HUES48 (cell line): ENCODE measurements around the gene TSPOAP1.

Experiments
- H3K27ac ChIP-seq: one replicate; pipeline ENCODE4 v1.7.0; 2013; ENCODE audit warnings: low read depth, low read length, inconsistent platforms
- H3K27me3 ChIP-seq: 2 replicates; pipeline ENCODE4 v1.6.1; 2013; ENCODE audit warnings: mild to moderate bottlenecking, low read length; ENCODE audit not compliant: control insufficient read depth, insufficient read depth
- H3K36me3 ChIP-seq: 2 replicates; pipeline ENCODE4 v1.6.1; 2013; ENCODE audit warnings: low read length; ENCODE audit not compliant: control insufficient read depth, insufficient read depth
- H3K4me1 ChIP-seq: 2 replicates; pipeline ENCODE4 v1.6.1; 2013; ENCODE audit warnings: mild to moderate bottlenecking, low read length; ENCODE audit not compliant: control insufficient read depth, insufficient read depth
- H3K4me3 ChIP-seq: 2 replicates; pipeline ENCODE4 v1.5.1; 2013; ENCODE audit warnings: mild to moderate bottlenecking, low read depth, low read length
- H3K9ac ChIP-seq: 2 replicates; pipeline ENCODE4 v1.6.1; 2013; ENCODE audit warnings: mild to moderate bottlenecking, low read depth, low read length, moderate library complexity
- H3K9me3 ChIP-seq: 2 replicates; pipeline ENCODE4 v1.6.1; 2013; ENCODE audit warnings: low read length; ENCODE audit not compliant: control insufficient read depth, insufficient read depth

TSPOAP1 gene

DNA sequence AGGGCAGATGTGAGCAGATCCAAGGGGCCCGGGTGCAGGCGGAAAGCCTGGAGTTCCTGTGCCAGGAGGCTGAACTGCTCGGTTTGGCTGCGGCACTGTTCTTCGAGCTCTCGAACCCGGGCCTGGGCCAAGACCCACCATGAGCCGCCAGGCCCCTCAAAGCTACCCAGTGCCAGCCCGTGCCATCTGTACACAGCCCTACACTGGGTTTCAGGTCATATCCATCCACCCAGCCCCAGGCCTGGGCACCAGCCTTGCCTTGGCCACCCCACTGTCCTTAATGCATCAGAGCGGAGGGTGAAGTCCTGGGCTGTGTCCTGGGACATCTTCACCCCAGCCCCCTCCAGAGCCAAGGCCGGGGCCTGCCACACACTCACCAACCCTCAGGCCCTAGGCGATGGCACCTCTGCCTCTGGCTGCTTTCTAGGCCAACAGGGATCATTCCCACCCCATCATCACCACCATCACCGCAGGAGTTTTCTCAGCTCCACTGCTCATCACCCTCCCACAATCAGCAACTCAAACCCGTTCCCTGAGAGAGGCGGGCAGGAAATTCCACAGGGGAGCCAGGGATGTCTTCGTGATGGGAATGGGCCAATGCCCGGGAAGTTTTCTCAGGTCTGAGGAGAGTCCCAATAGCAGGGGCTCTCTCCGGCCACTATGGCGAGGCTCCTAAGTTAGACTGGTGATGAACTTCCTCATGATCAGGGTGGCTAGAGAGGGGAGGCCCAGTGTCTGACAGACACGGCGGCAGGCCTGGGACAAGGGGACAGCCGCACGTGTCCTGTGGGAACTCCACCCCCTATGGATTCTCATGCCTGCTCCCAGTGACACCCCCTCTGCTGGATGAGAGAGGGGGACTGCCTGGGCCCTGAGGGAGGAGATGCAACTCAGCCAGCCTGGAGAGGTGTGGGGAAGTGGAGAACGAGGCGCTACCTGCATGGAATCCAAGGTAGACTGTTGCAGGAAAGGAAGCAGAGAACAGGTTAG, 9.1 kb downstream of the TSPOAP1 start:
- no peaks in the 10 kb centered on the region for H3K36me3 ChIP-seq
- H3K27ac ChIP-seq = no peak overlapping the region
- no peak overlapping the region for H3K4me3 ChIP-seq
- H3K27me3 ChIP-seq = peaks cover 19% of the 10 kb centered on the region
- H3K9ac ChIP-seq = no peak overlapping the region
- H3K4me1 ChIP-seq = peaks cover 6% of the 10 kb centered on the region
- H3K9me3 ChIP-seq = no peaks in the 10 kb centered on the region

DNA sequence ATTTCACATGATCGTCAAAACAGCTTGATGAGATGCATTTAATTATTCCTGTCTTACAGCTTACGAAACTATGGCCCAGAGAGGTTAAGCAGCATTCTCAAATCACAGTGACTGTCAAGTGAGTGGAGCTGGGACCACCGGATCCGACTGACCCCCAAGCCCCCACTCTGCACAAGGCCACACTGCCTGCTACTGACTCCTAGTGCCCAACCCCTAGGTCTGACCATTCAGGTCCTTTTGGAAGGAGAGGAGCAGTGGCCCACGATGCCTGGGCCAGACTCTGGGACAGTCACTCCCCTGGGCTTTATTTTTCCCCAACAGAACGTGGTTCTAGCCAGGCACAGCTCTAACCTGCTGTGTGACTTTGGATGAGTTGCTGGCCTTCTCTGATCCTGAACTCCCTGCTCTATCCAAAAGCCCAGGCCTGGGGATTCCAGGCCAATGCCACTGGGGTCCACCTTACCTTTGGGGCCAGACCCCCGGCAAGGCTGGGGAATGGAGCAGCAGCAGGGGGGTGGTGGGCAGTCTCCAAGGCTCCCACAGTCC, 9.9 kb downstream of the TSPOAP1 start:
- Histone ChIP-seq H3K9ac (no peak overlapping the region), H3K4me3 (no peak overlapping the region), H3K27ac (no peak overlapping the region), H3K36me3 (no peaks in the 10 kb centered on the region), H3K27me3 (peaks cover 12% of the 10 kb centered on the region), H3K9me3 (no peaks in the 10 kb centered on the region), H3K4me1 (peaks cover under 1% of the 10 kb centered on the region; the same call in 1 of the 2 replicates)

DNA sequence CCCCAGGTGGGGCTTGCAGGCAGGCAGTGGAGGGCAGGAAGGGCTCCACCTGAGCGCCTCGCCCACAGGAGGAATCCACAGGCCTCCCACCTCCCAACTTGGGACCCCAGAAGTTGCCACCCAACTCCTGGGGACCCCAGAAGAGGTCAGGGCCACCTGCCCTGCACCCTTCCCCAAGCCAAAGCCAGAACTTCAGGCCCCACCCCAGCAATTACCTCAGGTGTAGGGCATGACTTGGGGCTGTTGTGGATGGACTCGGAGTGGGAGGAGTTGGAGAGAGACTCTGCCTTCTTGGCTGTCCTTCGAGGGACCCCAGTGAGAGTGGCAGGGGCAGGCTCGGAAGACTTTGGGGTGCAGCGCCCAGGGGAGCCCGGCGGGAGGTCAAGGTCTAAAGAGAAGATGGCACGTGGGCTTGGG, 10.5 kb downstream of the TSPOAP1 start:
- H3K9ac ChIP-seq = no peak overlapping the region

DNA sequence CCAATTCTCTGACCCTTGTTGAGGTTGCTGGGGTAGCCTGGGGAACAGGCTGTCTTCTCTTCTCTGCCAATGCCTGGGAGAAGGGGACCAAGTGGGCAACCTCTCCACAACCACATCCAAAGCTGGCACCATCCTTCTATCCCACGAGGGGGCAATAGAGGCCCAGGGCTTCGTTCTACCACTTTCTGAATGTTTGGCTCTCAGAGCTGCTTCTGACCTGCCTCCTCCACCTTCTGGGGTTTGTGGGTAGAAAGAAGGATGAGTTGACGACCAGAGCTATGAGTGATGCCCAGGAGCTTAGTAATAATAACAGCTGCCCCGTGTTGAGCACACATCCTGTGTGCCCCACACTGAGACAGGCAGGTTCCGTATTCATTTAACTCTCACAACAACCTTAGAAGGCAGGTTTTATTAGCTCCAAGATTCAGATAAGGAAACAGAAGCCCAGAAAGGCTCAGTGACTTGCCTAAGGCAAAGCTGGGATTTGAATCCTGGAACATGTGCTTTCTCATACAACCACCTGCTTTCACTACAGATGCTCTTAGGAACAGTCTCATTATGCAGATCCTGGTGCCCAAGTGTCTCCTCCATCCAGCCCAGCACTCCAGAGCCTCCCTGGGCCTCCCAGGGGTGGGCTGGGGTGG, 11.1 kb downstream of the TSPOAP1 start:
- Histone ChIP-seq H3K9ac (no peak overlapping the region), H3K4me1 (no peaks in the 10 kb centered on the region), H3K27ac (no peak overlapping the region), H3K36me3 (no peaks in the 10 kb centered on the region), H3K27me3 (peaks cover under 1% of the 10 kb centered on the region; the same call in 1 of the 2 replicates), H3K9me3 (no peaks in the 10 kb centered on the region), H3K4me3 (no peak overlapping the region)

More for the DNA sequence above, 10.5 kb downstream of the TSPOAP1 start:
- H3K36me3 ChIP-seq = no peaks in the 10 kb centered on the region
- peaks cover 5% of the 10 kb centered on the region for H3K27me3 ChIP-seq
- H3K4me3 ChIP-seq = no peak overlapping the region
- no peaks in the 10 kb centered on the region for H3K9me3 ChIP-seq
- no peaks in the 10 kb centered on the region for H3K4me1 ChIP-seq
- H3K27ac ChIP-seq = no peak overlapping the region

DNA sequence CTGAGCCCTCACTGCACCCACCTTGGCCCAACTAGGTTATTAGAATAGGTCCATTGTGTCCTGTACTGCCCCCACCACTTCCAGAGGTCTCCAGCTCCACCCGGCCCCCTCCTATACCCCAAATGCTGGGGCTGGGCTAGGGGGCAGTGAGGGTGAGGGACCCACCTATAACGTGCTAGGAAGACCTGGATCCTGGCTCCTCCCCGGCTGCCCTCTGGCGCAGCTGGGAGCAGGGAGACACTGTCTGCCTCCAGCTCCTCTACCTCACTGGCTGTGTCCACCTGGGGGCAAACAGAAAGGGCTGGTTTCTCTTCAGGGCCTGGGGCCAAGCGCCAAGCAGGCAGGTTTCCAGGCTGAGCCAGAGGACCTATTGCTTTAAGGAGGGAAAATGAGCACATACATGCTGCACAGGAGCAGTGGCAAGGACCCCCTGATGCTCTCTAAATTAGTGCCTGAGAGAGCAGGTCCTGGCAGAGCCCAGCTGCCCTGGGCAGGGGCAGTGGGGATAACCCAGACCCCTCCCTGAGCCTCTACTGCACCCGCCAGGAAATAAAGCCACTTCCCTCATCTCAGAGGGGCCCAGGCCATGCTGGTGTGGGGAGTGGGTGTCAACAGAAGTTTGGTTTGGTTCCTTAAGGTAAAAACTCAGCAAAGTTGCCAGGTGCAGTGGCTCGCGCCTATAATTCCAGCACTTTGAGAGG, 12.2 kb downstream of the TSPOAP1 start:
- Histone ChIP-seq H3K9me3 (no peaks in the 10 kb centered on the region), H3K27me3 (no peaks in the 10 kb centered on the region), H3K9ac (no peak overlapping the region), H3K4me1 (no peaks in the 10 kb centered on the region), H3K36me3 (no peaks in the 10 kb centered on the region), H3K4me3 (no peak overlapping the region), H3K27ac (no peak overlapping the region)

DNA sequence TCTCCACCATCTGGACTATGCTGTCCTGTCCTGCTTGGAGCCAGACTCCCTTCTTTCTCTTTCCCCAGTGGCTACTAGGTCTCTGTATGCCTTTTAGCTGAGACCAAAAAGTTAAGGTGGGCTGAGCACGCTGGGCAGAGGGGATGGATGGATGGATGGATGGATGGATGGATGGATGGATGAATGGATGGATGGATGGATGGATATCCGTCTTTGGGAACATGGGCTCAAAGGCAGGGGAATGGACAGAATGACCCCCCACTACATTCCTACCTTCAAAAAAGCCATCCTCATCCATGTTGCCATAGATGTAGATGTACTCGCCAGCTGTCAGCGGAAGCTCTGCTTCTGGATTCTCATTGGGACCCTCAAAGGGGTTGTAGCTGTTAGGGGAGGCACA, 12.8 kb downstream of the TSPOAP1 start:
- Histone ChIP-seq H3K9me3 (no peaks in the 10 kb centered on the region), H3K9ac (no peak overlapping the region), H3K36me3 (no peaks in the 10 kb centered on the region), H3K27ac (no peak overlapping the region), H3K4me1 (no peaks in the 10 kb centered on the region), H3K4me3 (no peak overlapping the region), H3K27me3 (no peaks in the 10 kb centered on the region)

DNA sequence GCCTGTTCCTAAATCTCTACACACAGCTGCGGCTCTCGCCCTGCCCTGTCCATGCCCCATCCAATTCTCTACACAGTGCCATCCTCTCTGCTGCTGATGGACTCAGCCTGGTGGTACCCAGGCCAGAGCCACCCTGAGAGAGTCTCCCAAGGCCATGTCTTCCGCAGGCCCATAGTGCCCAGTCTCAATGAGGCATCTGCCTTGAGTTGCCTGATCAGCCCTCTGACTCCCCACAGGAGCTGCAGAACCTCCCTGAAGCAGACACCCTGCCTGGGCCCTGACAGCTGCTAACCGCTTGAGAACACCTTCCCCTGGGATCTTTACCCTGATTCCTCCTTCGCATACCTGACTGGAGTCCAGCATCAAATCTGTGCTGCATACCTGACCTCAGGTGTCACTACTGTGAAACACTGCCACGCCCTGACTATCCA, 13.3 kb downstream of the TSPOAP1 start:
- Histone ChIP-seq H3K36me3 (no peaks in the 10 kb centered on the region), H3K27me3 (no peaks in the 10 kb centered on the region), H3K27ac (no peak overlapping the region), H3K9me3 (no peaks in the 10 kb centered on the region), H3K9ac (no peak overlapping the region), H3K4me3 (no peak overlapping the region), H3K4me1 (no peaks in the 10 kb centered on the region)

DNA sequence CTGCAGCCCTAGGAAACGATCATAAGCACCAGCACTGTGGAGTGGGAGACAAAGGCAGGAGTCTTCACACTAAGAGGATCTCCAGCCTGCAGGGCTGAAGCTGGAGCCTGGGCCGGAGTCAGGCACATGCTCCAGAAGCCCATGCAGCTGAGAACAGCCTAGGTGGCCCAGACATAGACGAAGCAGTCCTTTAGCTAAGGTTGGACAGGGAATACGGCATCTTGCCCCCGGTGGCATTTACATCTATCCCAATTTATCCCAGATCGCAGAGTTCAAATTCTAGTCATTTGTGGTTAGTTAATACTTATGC, 13.9 kb downstream of the TSPOAP1 start:
- Histone ChIP-seq H3K4me3 (no peak overlapping the region), H3K9me3 (no peaks in the 10 kb centered on the region), H3K27me3 (no peaks in the 10 kb centered on the region), H3K4me1 (no peaks in the 10 kb centered on the region), H3K36me3 (no peaks in the 10 kb centered on the region), H3K9ac (no peak overlapping the region), H3K27ac (no peak overlapping the region)

DNA sequence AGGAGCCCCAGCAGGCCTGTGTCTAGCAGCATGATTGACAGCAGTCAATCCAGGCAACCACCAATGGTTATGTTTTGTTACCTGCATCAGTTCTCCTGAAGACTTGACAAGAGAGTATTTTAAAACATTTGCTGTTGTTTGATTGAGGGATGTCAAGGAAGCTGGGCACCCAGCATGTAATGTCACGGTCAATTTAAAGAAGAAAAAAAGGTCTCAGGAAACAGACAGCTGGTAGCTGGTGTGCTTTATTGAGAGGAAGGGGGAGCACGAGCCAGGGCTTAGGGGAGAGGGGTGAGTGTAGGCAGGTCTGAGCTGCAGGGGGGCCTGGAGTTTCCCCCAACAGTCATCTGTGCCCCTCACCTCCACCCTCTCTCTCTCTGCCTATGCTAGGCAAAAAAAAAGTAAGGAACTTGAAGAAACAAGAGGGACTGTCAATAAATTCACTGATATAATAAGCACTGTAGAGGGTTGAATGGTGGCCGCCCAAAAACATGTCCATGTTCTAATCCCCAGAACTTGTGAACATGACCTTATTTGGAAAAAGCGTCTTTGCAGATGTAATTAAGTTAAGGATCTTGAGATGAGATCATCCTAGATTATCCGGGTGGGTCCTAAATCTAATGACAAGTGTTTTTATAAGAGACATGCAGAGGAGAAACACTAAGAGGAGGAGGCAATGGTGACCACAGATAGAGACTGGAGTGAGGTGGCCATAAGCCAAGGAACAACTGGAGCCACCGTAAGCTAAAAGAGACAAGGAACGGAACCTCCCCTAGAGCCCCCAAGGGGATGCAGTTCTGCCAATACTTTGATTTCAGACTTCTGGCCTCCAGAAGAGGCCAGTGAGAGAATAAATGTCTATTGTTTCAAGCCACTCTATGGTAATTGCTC, 14.5 kb downstream of the TSPOAP1 start:
- Histone ChIP-seq H3K9me3 (no peaks in the 10 kb centered on the region), H3K27ac (no peak overlapping the region), H3K9ac (no peak overlapping the region), H3K4me3 (no peak overlapping the region), H3K4me1 (no peaks in the 10 kb centered on the region), H3K36me3 (no peaks in the 10 kb centered on the region), H3K27me3 (no peaks in the 10 kb centered on the region)

DNA sequence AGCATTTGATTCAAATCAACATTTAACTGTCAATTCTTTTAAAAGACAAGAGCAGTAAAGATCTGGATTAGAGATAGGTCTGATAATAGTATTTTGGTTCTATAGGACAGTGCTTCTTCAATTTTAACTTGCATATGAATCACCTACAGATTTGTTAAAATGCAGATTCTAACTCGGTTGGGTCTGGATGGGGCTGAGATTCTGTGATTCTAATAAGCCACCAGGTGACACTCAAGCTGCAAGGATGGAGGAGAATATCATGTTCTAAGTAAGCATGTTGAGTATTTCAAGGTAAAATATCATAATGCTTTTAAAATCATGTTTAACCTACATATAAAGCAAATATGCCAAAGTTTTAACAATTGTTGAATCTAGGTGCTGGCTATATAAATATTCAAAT, 15.8 kb downstream of the TSPOAP1 start:
- no peaks in the 10 kb centered on the region for H3K27me3 ChIP-seq
- no peak overlapping the region for H3K4me3 ChIP-seq
- H3K27ac ChIP-seq = no peak overlapping the region
- no peaks in the 10 kb centered on the region for H3K4me1 ChIP-seq
- H3K9me3 ChIP-seq = no peaks in the 10 kb centered on the region
- H3K9ac ChIP-seq = no peak overlapping the region
- H3K36me3 ChIP-seq = no peaks in the 10 kb centered on the region
